GM18505 (cell line): ENCODE measurements around the gene TMEM240.
"Not testable (repeated sequence)": the region's sequence is repeated elsewhere in the genome, so short reads cannot be mapped to it uniquely, and the experiment has no call there.

Experiments used
- ATAC-seq: cut with Tn5 transposase; IDR thresholded peaks from one replicate; pipeline ENCODE4 v1.9.1; 2021; ENCODE audit not compliant: unreplicated experiment
- POLR2A ChIP-seq: IDR thresholded peaks from 4 replicates; pipeline ENCODE4 v1.6.1; 2011; ENCODE audit warnings: borderline replicate concordance; ENCODE audit not compliant: insufficient read depth, insufficient read length; ENCODE audit errors: extremely low read depth

Gene TMEM240

DNA sequence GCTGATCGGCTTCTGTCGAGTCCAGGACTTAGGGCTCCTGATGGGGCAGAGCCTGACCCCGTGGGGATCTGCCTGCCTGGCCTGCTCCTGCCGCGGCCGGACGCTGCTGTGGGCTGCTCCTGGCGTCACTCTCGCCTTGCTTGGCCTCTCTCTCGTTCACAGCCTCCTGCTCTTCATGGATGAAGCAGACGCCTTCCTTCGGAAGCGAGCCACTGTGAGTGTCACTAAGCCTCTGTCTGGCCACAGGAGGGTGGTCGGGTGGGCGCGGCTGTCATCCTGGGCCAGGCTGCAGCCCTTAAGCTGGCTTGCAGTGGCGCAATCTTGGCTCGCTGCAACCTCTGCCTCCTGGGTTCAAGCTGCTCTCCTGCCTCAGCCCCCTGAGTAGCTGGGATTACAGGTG is 52.7 kb downstream of the TMEM240 start:
- no peak for ATAC-seq
- no peak for TF ChIP-seq POLR2A

DNA sequence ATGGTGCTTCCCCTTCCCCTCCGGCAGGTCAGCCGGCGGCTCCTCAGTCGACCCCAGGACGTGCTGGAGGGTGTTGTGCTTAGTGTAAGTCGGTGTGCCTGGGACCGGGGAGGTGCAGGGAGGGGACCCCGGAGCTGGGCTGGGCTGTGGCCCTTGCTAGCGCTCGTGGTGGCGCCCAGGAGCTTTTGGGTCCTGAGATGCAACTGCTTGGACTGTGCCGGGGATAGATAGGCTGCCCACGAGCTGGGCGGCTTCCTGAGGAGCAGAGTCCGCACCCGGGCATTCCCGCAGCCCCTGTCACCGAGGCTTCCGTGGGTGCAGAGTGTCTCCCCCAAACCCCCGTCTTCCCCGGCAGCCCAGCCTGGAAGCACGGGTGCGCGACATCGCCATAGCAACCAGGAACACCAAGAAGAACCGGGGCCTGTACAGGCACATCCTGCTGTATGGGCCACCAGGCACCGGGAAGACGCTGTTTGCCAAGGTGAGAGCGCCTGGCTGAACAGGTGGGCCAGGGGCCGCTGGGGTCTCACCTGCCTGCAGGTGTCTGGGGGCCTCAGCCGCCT is 54.6 kb downstream of the TMEM240 start:
- ATAC-seq = not testable (repeated sequence)

DNA sequence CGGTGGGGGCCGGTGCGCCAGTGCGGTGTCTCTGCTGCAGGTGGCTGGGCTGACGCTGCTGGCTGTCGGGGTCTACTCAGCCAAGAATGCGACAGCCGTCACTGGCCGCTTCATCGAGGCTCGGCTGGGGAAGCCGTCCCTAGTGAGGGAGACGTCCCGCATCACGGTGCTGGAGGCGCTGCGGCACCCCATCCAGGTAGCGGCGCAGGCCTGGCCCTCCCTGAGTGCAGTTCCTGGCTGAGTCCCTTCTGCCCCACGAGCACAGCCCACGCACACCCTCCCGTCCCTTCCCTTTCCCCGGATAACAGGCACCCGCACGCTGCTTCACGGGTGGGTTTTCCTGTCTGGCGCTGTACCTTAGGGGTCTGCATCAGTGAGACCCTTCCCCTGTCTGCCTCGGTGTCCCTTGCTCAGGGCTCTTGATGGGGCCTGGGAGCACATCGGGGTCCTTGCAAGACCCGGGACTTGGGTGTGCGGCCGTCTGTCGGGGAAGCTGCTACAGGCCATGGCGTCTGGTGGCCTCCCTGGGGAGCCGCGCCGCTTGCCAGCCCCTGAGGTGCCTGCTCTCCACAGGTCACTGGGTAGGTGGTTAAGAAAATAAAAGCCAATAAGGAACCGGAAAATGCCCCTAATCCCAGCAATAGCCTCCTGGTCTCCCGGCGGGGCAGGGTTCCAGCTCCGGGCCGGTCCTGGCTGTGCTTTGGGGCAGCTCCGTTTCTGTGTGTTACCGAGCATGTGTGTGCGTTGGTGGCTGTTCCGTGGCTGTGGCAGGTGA is 55.3 kb downstream of the TMEM240 start:
- not testable (repeated sequence) for ATAC-seq
